Glomerular visceral epithelial cell (primary cell): ENCODE data around the gene ZDHHC11.
"Not testable (repeated sequence)": the region's sequence is repeated elsewhere in the genome, so short reads cannot be mapped to it uniquely, and the experiment has no call there.

Experiments
- DNase-seq: peaks from one replicate; pipeline ENCODE4 v3.0.0-alpha.2; 2016; ENCODE audit errors: extremely low spot score

The ZDHHC11 gene

DNA sequence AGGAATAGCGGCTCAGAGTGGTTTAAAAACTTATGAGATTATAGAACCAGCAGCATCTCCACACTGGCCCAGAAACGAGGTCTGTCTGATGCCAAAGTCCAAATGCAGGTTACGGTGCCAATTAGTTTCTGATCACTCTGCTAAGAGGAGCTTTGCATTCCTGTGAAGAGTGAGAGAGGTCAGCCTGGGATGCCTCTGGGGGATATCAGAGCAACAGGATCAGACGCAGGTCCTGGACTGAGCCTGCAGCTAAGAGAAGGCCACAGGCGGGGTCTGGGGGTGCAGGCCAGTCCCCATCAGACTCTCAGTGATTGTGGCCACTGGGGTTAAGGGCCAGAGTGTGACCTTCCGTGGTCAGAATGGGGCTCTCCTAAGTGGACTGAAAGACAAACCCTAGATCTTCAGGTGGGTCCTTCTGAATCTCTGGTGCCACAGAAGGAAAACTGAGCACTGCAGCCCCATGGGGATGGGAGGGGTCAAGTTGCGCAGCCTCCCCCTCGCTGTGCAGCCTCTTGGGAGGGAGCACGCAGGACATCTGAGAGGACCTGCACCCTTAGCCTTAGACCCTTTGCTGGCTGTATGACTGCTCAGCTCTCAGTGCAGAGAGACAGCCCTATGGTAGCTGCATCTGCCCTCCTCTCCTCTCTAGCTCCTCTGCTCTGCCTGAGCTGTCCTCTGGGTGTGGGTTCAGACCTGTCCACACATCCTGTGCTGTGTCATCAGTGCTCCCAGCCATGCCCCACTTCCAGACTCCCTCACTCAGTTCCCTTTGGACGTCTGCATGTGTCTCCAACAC lies 42.9 kb downstream of the ZDHHC11 start:
- not testable (repeated sequence) for DNase-seq

DNA sequence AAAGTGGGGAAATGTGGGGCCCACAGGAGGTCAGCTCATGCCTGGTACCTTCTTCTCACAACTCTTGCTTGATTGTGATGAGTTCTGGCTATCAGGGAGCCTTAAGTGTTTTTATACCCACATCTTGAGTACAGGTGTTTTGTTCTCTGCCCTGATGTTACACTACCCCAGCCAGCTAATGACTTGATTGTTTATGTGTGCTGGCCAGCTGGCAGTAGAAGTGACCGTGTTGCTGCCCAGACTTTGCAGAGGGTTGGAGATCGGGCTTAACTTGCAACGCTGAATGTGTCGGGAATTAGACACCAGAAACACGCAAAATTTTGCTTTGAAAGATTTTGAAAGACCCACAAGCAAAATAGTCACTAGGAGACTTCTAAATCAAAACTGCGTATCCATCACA lies 49.3 kb downstream of the ZDHHC11 start:
- DNase-seq, result no peak

DNA sequence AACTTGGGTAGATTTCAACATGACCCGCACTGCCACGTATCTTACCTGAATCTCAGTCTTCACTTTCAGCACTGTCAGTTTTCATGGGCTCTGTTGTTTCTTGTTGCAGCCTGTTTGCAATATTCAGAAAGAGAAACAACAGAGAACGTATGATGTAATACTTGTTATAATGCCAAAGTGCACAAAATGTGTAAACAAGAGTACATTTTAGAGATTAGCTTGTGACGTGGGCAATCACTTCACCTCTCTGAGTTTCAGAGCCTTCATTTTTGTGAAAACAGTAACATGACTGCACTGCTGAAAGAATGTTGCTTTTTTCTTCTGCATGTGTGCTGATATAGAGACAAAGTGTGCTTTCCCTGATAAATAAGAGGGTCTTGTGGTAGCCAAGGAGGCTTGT lies 49.7 kb downstream of the ZDHHC11 start:
- DNase-seq, result not testable (repeated sequence)

DNA sequence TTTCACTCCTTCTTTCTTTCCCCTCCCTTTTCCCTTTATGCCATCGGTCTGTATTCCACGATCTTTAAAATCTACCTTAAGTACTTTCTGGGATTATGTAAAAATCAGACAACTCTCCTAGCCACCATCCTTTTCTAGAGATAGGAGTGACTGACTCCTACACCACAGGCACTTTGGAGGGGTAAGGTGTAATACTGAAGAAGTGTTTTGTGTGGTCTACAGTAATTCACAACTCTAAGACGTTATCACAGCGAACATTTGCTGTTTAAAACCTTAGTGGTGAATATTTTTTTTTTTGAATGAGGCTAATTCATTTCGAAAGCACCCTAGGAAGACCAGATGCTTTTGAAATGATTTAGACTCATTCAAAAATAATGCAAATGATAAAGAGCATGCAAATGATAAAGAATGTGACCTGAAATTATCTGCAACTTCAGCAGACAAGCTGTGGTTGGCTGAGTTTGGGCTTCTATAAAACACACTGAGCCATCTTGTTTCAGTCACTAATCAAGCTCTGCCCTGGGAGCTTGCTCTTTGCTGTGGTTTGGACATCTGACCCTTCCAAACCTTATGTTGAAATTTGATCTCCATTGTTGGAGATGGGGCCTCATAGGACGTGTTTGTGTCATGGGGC lies 52.2 kb downstream of the ZDHHC11 start:
- not testable (repeated sequence) for DNase-seq

DNA sequence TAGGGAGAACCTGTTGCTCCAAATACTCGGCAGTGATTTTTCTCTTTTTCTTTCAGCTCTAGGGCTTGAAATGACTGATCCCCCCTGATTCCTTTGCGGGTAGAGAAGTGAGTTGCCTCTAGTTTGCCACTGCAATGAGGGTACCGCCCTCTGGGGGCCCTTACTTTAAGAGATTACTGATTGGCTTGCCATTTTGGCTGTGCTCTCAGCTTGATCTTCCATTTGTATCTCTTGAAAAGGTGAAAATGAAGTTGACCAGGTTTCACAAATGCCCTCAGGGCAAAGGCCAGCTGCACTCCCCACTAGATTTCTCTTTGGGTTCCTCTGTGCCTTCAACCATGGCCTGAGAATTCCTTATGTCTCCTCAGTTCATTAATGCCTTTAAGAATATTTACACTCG lies 52.8 kb downstream of the ZDHHC11 start:
- DNase-seq, result not testable (repeated sequence)

DNA sequence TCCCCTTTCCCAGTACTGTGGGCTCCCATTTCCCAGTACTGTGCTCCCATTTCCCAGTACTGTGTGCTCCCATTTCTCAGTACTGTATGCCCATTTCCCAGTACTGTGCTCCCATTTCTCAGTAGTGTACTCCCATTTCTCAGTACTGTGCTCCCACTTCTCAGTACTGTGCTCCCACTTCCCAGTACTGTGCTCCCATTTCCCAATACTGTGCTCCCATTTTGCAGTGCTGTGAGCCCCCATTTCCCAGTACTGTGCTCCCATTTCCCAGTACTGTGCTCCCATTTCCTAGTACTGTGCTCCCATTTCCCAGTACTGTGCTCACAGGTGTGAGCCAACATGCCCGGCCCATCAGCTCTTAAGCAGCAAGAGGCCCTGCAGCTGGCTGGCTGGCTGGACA lies 54.9 kb downstream of the ZDHHC11 start:
- DNase-seq, result not testable (repeated sequence)

DNA sequence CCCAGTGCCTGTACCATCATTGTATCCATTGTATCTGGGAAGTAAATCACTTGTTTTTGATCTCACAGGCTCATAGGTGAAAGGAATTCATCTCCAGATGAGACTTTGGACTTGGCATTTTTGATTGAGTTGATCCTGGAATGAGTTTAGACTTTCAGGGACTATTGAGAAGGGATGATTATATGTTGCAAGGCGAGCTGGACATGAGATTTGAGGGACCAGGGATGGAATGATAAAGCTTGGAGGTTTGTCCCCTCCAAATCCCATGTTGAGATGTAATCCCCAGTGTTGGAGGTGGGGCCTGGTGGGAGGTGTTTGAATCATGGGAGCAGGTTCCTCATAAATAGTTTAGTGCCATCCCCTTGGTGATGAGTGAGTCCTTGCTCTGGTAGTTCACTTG lies 55.8 kb downstream of the ZDHHC11 start:
- not testable (repeated sequence) for DNase-seq

DNA sequence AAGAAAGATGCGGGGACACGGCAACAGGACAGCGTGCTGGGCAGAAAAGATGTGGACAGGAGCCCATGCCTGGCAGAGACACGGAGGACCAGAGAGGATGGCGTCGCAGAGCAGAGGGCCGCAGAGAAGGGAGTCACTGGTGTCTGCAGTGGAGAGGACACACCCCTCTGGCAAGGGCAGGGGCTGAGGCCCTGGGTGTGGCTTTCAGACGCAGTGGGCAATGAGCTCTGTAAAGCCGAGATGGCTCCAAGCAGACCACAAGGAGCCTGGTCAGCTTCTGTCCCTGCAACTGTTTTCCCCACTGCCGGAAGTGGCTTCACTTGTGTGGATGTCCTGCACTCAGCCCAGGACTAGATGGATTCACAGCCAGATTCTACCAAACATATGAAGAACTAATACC lies 62.1 kb downstream of the ZDHHC11 start:
- not testable (repeated sequence) for DNase-seq

DNA sequence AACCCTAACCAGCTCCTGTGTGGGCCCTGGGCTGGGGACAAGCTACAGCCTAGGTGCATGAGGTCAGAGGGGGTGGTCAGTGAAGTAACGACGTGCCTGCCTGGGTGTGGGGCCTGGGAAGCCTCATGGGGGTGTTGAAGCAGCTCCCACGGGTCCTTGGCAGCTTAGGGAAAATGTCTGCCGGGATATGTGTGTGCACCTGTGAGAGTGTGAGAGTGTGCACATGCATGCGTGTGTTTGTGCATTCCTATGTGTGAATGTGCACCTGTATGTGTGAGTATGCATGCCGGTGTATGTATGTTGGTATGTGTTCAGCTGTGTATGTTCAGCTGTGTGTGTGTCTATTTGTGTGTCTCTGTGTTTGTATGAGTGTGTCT lies 62.9 kb downstream of the ZDHHC11 start:
- not testable (repeated sequence) for DNase-seq

DNA sequence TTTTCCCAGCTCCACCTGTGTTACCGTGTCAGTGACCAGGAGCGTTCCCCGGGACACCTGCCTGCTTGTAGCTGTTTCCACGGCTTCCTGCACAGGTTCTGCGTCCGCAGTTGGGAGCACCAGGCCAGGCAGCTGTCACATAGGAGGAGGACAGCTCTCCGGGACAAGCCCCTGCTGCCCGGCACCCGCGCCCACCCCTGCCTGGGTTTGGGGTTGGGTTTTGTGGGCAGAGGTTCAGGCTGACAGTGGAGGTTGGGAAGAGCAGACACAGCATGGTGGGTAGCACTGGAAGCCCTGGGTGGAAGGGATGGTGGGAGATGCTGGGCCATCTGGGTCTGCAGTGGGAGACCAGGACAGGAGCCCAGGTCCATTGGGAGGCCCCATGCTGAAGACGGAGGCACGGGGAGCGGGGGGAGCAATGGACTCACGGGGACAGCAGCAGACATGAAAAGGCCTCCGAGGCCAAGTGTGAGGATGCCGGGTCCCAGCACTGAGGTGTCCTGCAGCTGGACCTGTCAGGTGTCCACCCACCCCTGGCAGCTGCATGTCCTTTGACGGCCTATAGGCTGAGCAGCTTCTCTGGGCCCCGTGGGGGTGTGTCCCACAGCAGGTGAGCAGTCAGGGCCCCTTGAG lies 63.4 kb downstream of the ZDHHC11 start:
- DNase-seq, result not testable (repeated sequence)

DNA sequence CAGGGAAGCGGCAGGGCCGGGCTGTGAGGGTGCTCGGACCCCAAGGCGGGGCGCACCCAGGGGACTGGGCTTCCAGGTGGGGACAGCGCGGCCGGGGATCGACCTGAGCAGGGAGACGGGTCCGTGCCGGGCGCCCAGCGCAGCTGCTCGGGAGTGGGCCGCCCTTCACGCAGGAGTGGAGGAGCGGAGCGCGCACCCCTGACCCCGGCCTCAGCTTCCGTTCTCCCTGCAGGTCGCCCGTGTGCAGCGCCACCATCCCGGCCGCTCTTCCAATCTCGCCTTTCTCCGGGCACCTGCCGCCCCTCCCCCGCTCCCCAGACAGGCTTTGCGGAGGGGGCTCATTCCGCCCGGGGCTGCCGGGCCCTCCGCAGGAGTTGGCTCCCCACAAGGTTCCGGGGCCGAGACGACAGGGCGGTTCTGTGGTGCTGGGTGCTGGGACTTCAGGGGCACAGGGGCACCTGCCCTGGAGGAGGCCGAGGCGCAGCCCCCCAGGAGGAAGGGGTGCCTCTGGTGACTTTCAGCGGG lies 65.5 kb downstream of the ZDHHC11 start:
- not testable (repeated sequence) for DNase-seq

DNA sequence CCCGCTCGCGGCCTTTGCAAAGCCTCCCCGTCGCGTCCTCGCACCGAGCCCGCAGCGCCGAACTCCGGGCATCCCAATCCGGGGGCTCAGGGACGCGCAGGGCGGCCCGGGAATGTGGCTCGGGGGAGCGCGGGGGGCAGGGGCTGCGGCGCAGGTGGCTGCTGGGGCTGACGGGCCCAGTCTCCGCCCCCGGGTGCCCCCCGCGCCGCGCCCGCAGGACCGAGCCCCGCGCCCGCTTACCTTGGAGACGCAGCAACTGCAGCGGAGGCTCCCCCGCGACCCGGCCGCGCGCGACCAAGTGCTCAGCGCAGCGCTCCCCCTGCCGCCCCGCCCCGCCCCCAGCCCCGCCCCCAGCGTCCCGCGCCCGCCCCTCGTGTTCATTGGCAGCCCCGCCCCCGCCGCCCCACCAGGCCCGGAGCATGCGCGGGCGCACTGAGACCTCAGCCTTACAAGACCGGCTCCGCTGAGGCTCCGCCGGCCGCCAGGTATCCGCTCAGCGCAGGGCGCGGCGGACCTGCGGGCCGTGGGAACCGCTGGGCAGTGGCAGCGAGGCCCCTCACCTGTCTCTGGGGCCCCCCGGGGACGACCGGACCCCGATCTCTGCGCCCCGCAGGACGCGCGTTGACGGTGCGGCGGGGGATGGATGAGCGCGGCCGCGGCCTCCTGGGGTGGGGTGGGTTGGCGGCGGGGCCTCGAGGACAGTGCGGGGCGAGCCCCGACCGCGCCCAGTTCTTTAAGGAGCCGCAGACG lies 66.2 kb downstream of the ZDHHC11 start, which contains the start of gene ZDHHC11B:
Gene ZDHHC11B (minus strand): TSS at position 302 of the 750 bp plus-strand sequence. CDS start 17,810 bp downstream, outside the sequence.
- DNase-seq, result peak; percentile 83

DNA sequence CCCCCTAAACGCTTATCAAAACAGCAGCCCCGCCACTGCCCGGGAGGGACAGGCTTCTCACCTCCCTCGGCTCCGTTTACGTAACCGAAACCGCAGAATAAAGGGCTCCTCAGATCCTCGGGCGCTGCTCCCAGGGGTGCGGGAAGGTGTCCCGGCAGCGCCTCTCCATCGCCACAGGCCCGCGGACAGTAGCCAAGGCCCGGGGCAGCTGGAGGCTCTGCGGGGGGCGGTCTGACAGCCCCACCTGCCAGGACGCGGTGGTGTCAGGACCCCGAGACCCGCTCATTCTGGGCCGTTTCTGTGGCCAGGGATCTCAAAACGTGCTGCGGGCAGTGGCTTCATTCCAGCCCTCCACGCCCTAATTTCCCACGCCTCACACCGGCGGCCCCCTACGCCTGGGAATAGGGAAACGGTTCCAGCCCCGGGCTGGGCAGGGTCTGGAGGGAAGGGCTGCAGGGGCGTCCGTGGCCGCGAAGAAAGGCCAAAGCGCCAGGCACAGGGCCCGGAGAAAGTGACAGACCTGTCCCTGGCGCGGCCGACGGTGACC lies 66.8 kb downstream of the ZDHHC11 start:
- not testable (repeated sequence) for DNase-seq

DNA sequence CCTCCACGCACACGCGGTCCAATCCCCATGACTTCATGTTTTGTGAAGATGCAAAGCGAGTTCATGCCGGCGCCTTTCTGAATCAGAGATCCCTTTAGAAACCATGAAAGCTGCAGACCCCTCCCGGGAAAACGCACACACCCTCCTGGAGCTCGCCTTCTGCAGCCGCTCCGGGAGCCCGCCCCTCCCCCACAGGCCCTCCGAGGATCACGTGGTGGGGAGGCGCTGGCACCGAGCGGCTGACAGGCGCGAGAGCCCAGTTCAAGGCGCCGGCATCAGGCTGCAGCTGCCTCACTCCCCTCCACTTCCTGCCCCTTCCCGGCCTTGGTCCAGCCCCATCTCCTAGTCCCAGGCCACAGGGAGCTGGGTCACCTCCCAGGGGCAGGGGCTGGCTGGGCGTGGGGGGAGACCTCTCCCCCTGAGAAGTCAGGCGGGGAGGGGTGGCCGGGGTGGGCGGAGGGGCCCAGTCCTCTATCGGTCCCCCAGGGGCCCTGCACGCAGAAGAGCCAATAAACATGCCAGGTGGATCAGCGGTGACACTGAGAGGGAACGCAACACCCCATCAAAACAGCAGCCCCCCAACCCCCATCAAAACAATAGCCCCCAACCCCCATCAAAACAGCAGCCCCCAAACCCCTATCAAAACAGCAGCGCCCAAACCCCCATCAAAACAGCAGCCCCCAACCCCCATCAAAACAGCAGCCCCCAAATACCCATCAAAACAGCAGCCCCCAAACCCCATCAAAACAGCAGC lies 67.6 kb downstream of the ZDHHC11 start:
- DNase-seq, result not testable (repeated sequence)

DNA sequence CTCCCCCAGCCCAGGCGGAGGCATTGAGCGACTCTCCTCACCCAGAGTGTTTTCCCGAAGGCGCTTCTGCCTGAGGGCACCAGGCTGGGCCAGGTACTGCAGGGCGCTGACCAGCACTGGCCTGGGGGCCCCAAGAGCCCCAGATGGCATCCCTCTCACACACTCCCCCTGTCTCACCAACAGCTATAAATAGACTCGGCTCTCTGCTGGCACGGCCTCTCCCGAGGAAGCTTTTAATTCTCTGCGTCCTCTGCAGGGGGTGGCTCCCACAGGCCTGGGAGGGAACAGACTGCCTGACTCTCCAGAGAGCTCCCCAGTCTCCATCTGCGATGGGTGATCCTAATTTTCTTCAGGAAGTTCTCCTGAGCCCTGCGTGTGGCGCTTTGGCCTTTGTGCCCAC lies 68.4 kb downstream of the ZDHHC11 start:
- DNase-seq, result not testable (repeated sequence)

DNA sequence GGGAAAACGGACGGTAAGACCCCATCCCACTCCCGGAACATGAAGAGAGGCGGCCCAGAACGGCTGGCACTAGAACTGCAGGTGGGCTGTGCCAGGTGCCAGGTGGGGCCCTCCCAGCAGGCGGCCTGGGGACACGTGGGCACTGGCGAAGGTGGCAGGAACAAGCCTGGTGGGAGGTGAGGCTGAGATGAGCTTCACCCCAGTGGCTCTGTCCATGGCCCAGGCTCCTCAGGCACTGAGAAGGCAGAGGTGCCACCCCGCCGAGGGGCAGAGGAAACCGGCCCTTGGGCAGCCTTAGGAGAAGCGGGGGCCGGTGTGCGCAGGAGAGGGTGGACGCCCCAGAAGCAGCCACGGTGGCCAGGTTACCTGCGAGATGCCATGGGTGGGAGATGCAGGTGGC lies 70.2 kb downstream of the ZDHHC11 start:
- not testable (repeated sequence) for DNase-seq

DNA sequence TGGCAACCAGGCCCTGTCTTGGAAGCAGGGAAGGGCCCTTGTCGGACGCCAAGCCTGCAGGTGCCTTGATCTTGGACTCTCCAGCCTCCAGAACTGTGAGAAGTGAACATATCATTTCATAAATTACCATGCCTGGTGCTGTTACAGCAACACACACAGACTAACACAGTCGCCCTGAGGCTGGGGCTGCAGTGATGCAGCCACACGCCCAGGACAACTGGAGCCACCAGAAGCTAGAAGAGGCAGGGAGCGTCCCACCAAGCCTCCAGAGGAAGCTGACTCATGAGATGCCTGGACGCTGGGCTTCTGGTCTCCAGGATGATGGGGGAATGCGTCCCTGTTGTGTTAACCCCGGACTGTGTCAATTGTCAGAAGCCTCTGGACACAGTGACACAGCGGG lies 71.8 kb downstream of the ZDHHC11 start:
- not testable (repeated sequence) for DNase-seq

DNA sequence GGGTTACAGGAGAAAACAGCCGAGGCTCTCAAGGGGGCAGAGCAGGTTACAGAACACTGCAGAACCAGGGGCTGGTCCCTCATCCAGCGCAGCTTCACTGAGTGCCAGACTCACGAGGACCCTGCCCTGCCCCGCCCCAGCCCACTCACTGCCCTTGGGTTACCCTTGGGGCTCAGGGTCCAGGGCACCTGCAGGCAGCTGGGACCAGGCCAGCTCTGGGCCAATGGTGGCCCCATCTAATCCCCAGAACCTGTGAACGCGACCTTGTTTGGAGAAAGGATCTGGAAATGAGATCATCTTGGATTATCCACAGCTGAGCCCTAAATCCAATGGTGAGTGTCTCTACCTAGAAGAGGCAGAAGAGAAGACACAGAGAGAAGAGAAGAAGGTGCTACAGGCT lies 72.4 kb downstream of the ZDHHC11 start:
- not testable (repeated sequence) for DNase-seq

DNA sequence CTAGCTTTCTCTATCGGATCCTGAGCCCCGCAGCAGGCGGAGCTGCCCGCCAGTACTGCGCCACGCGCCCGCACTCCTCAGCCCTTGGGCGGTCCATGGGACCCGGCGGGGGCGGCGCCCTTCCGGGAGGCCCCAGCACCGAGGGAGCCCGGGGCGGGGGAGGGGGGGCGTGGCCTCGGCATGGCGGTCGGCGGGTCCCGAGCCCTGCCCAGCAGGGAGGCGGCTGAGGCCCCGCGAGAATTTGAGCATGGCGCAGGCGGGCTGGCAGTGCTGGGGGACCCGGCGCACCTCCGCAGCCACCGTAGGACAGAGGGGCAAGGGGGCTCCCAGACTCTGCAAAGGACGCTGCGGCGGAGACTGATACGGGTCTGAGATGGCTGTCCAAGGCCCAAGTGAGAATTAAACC lies 73.0 kb downstream of the ZDHHC11 start:
- no peak for DNase-seq

DNA sequence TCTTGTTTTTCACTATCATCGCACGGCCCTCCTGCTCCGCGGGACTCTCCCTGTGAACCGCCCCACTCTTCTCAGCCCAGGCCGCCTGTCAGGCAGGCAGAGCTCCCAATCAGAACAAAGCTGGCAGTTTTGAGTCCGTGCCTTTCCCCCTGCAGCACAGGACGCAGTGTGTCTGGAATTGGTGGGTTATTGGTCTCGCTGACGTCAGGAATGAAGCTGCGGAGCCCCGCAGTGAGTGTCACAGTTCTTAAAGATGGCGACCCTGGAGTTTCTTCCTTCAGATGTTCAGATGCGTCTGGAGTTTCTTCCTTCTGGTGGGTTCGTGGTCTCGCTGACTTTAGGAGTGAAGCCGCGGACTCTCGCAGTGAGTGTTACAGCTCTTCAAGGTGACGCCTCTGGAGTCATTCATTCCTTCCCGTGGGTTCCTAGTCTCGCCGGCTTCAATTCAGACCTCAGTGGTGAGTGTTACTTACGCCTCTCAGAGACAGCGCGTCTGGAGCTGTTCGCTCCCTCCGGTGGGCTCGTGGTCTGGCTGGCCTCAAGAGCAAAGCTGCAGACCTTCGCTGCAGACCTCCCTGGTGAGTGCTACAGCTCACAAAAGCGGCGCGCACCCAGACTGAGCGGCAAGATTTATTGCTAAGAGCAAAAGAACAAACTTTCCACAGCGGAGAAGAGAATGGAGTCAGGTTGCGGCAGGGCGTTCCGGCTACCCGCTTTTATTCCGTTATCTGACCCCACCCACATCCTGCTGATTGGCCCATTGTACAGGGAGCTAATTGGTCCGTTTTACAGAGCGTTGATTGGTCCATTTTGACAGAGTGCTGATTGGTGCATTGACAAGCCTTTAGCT lies 73.7 kb downstream of the ZDHHC11 start:
- no peak for DNase-seq
